Stimulated activated effector memory CD8-positive, alpha-beta T cell treated with anti-CD3 and anti-CD28 coated beads, Interleukin-12 subunit alpha, Interleukin-12 subunit beta, amount 100 ng/mL, for 72 hours (primary cell): ENCODE results near the gene CRHR2.

Source experiments
- ATAC-seq: fragments of 150-1000 bp; cut with Tn5 transposase; 2 replicates; pipeline ENCODE4 v1.10.0; 2021
- DNase-seq, 2 donors: peaks; one replicate each; pipeline ENCODE4 v3.0.0; 2021 to 2022; ENCODE audit warnings: low spot score in 2 of 2
- H3K27ac Mint-ChIP-seq: one replicate; pipeline ENCODE4 v1.8.0; 2022; ENCODE audit warnings: mild to moderate bottlenecking, mixed read lengths
- H3K36me3 Mint-ChIP-seq: one replicate; pipeline ENCODE4 v1.8.0; 2022; ENCODE audit warnings: mild to moderate bottlenecking, mixed read lengths
- H3K4me1 Mint-ChIP-seq: one replicate; pipeline ENCODE4 v1.8.0; 2022; ENCODE audit warnings: mixed read lengths
- H3K4me3 Mint-ChIP-seq: one replicate; pipeline ENCODE4 v1.8.0; 2022; ENCODE audit warnings: mild to moderate bottlenecking, mixed read lengths
- H3K9me3 Mint-ChIP-seq: one replicate; pipeline ENCODE4 v1.8.0; 2022; ENCODE audit warnings: mixed read lengths

Gene CRHR2

GRCh38 chr7:30656006-30656957, 26.0 kb downstream of the CRHR2 start:
- no peak overlapping the region for H3K27ac Mint-ChIP-seq
- no peak overlapping the region for H3K4me3 Mint-ChIP-seq
- DNase-seq: no peak
- ATAC-seq: no peak
- H3K9me3 Mint-ChIP-seq: no peaks in the 10 kb centered on the region
- H3K4me1 Mint-ChIP-seq: no peaks in the 10 kb centered on the region
- no peaks in the 10 kb centered on the region for H3K36me3 Mint-ChIP-seq

GRCh38 chr7:30655096-30655970, 26.9 kb downstream of the CRHR2 start:
- no peak for ATAC-seq
- no peak for DNase-seq
- no peak overlapping the region for H3K27ac Mint-ChIP-seq
- no peak overlapping the region for H3K4me3 Mint-ChIP-seq
- H3K36me3 Mint-ChIP-seq: no peaks in the 10 kb centered on the region
- H3K4me1 Mint-ChIP-seq: no peaks in the 10 kb centered on the region
- no peaks in the 10 kb centered on the region for H3K9me3 Mint-ChIP-seq

DNA sequence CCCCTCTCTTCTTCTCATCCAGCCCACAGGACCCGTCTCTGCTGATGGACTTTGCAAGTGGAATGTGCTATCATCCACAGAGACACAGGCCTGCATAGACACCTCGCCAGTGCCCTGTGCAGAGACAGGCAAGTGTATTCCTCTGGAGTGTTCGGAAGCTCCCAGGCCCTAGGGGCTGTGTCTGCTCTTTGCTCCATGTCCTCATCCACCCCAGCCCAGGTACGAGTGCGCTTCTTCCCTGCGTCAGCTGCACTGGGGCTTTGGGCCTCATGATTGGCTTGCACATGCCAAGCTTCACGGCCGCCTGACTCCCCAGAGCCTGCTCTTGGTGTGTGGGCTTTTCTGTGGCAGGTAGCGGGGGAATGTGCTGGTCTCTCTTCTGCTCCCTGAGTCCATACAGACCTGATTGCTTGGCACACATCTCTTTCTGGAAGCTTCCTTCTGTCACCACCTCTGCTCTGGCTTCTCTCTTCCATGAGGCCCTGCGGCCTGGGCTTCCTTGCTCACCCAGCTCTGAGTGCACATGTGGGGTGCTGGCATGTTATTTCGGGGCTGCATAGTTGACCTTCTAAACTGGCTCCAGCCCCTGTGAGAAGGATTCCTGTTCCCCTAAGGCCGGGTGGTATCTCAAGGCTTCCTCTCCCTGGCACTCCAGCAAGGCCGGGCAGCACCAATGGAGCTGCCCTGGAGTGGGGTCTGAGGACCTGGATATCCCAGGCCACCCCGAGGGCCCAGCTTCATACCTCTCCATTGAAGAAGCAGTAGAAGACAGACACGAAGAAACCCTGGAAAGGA, 27.8 kb downstream of the CRHR2 start:
- Mint-ChIP-seq H3K4me1 (no peaks in the 10 kb centered on the region), H3K36me3 (no peaks in the 10 kb centered on the region), H3K27ac (peak overlapping the region; percentile 4), H3K4me3 (no peak overlapping the region), H3K9me3 (no peaks in the 10 kb centered on the region)
- ATAC-seq (no peak), DNase-seq (no peak)

- H3K36me3 Mint-ChIP-seq: no peaks in the 10 kb centered on the region
- no peaks in the 10 kb centered on the region for H3K4me1 Mint-ChIP-seq
- DNase-seq: no peak
- no peak overlapping the region for H3K27ac Mint-ChIP-seq
- H3K9me3 Mint-ChIP-seq: no peaks in the 10 kb centered on the region
- no peak overlapping the region for H3K4me3 Mint-ChIP-seq
- ATAC-seq: no peak
Observed at GRCh38 chr7:30652698-30653641, 29.3 kb downstream of the CRHR2 start.

DNA sequence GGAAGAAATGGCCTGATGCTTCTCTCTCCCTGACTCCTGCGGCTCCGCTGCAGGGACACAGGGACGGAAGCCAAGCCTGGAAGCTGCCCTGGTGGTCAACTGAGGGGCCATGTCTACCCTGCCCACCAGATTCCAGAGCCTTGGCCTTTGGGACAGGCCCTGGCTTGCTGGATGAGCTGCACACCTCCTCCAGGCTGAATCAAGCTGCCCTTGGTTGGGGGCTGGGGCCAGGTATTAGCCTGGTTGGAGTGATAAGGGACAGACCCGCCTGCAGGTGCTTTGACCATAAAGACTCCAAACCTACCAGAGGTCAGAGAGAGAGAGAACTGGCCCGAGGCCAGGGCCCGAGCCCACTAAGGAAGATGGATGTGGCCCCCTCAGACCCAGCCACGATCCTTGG, 30.1 kb downstream of the CRHR2 start:
- no peak for ATAC-seq
- no peak for DNase-seq
- no peaks in the 10 kb centered on the region for H3K36me3 Mint-ChIP-seq
- no peaks in the 10 kb centered on the region for H3K9me3 Mint-ChIP-seq
- H3K27ac Mint-ChIP-seq: no peak overlapping the region
- H3K4me1 Mint-ChIP-seq: no peaks in the 10 kb centered on the region
- no peak overlapping the region for H3K4me3 Mint-ChIP-seq

GRCh38 chr7:30650421-30650808, 31.8 kb downstream of the CRHR2 start:
- Mint-ChIP-seq H3K27ac (no peak overlapping the region), H3K4me1 (no peaks in the 10 kb centered on the region), H3K36me3 (peaks cover 3% of the 10 kb centered on the region), H3K4me3 (no peak overlapping the region), H3K9me3 (no peaks in the 10 kb centered on the region)
- DNase-seq (no peak), ATAC-seq (no peak)

DNA sequence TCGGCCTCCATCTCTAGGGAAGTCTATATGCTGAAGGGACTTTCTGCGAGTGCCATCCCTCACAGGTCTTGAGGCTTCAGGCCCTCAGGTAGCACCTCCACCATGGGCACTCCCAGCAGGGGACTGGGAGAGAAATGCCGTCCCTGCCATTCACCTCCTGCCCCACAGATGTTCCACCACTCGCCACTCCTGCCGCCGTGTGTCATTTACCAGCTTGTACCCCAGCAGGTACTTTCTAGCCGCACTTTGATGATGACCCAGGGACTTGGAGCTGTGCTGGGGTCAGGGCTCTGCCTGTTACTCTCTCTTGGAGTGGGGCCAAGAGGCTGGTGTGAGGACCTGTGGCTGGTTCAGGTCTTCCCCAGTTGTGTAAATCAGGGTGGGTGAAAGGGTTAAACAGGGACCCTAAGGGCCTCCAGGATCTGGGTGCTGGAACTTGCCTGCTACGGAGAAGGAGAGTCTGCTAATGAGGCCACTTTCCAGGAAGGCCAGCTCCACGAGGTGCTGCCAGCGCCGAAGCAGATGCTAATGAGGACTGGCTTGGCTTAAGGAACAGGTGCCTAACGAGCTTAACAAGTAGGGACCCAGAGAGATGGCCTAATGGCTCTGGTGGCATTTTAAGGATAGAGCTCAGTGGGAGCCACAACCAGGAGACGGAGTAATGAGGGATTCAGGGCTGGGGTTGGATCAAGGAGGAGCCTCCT, 32.4 kb downstream of the CRHR2 start:
- no peak for DNase-seq
- no peak for ATAC-seq
- Mint-ChIP-seq H3K27ac (no peak overlapping the region), H3K4me1 (no peaks in the 10 kb centered on the region), H3K9me3 (no peaks in the 10 kb centered on the region), H3K36me3 (peaks cover 8% of the 10 kb centered on the region), H3K4me3 (no peak overlapping the region)

GRCh38 chr7:30648744-30649540, 33.3 kb downstream of the CRHR2 start:
- Mint-ChIP-seq H3K4me3 (no peak overlapping the region), H3K36me3 (peaks cover 14% of the 10 kb centered on the region), H3K27ac (no peak overlapping the region), H3K9me3 (no peaks in the 10 kb centered on the region), H3K4me1 (no peaks in the 10 kb centered on the region)
- no peak for ATAC-seq
- DNase-seq: no peak

DNA sequence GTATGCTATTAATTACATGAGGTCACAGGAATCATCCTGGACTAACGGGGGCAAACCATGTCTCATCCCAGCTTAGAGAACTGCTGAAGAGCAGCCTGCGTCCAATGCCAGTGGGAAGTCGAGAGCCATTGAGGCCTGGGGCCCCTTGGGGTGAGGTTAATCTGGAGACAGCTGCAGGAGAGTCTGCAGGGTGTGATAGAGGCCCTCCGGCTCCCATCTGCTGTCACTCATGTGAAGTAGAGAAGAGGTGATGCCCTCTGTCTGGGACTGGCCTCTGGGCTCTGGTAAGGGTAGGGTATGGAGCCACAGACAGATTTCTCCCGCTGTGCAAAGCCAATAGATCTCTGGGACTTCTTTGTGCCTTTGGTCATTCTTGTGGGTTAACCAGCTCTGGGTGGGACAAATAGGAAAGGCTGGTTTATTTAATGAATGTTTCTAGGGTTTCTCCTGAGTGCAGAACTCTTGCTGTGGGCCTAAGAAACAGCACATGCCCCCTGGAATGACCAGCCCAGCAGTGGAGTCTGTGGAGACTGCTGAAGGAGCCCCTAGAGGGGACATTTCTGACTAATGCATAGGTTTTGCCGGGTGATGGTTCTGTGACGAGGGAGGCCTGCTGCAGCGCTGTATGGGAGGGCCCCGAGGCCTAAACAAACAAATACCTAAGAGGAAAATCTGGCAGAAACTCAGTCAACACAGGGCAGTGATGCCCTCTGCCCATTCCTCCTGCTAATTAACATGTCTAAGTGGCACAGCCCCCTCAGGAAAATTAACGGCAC, 34.5 kb downstream of the CRHR2 start:
- H3K9me3 Mint-ChIP-seq: no peaks in the 10 kb centered on the region
- no peaks in the 10 kb centered on the region for H3K4me1 Mint-ChIP-seq
- peak overlapping the region; percentile 35 for H3K27ac Mint-ChIP-seq
- ATAC-seq (peak; percentile 8), DNase-seq (no peak)
- H3K36me3 Mint-ChIP-seq: peaks cover 14% of the 10 kb centered on the region
- no peak overlapping the region for H3K4me3 Mint-ChIP-seq

GRCh38 chr7:30646154-30646553, 36.1 kb downstream of the CRHR2 start:
- Mint-ChIP-seq H3K9me3 (no peaks in the 10 kb centered on the region), H3K4me3 (no peak overlapping the region), H3K36me3 (peaks cover 14% of the 10 kb centered on the region), H3K27ac (no peak overlapping the region), H3K4me1 (no peaks in the 10 kb centered on the region)
- ATAC-seq (no peak), DNase-seq (no peak)

DNA sequence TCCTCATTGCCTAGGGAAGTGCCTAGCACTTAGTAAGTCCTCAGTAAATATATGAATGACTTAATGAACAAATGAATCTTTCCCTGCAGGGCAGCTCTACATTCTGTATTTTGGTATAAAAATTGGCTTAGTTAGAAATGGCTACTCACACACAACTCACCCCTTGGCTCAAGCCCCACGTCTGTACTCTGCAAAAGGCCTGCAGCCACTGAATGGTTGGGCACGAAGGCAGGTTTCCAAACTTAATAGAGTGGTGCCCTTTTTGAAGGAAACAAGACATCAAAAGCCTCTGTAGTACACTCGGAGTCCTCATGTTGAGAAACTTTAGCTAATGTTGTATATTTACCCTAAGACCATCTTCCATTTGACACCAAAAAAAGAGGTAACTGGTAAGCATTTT, 36.6 kb downstream of the CRHR2 start:
- ATAC-seq (no peak), DNase-seq (no peak)
- Mint-ChIP-seq H3K4me3 (no peak overlapping the region), H3K36me3 (peaks cover 14% of the 10 kb centered on the region), H3K9me3 (no peaks in the 10 kb centered on the region), H3K27ac (no peak overlapping the region), H3K4me1 (no peaks in the 10 kb centered on the region)

GRCh38 chr7:30644286-30644955, 37.8 kb downstream of the CRHR2 start:
- ATAC-seq (no peak), DNase-seq (no peak)
- H3K4me1 Mint-ChIP-seq: no peaks in the 10 kb centered on the region
- no peak overlapping the region for H3K4me3 Mint-ChIP-seq
- no peaks in the 10 kb centered on the region for H3K9me3 Mint-ChIP-seq
- peaks cover 14% of the 10 kb centered on the region for H3K36me3 Mint-ChIP-seq
- peak overlapping the region; percentile 71 for H3K27ac Mint-ChIP-seq
